Measurements from ENCODE around the gene ASTN2. TPM values are rescaled to one million over a fixed set of nuclear protein-coding genes. Genes with fewer than 3 reads are reported as not detected.

The ASTN2 gene
- total and polyA plus RNA-seq, 2 experiments from 2014 or later = 5.8 to 7.5 TPM

- no peak overlapping the region for H3K4me2 ChIP-seq (ENCODE audit: unreplicated experiment)
- H3K9ac ChIP-seq = no peak overlapping the region
- peaks cover 4% of the 10 kb centered on the region; the same call in 1 of the 2 replicates for H3K4me1 ChIP-seq (ENCODE audit: insufficient read depth)
- no peak overlapping the region for H3K4me3 ChIP-seq
- H3K27me3 ChIP-seq (replicated peaks; ENCODE audit: insufficient read depth) = no peaks in the 10 kb centered on the region
- no peak for DNase-seq
- no peaks in the 10 kb centered on the region for H3K9me3 ChIP-seq (ENCODE audit: low read depth)
- no peaks in the 10 kb centered on the region for H4K20me1 ChIP-seq (ENCODE audit: insufficient read depth)
- no peaks in the 10 kb centered on the region for H3K36me3 ChIP-seq (ENCODE audit: low read depth)
- H3K79me2 ChIP-seq (ENCODE audit: insufficient read depth) = no peaks in the 10 kb centered on the region
- no peak overlapping the region for H3K27ac ChIP-seq
- no peak overlapping the region for H2AFZ ChIP-seq
- TF ChIP-seq EZH2phosphoT487 (IDR thresholded peaks at IDR 0.05; ENCODE audit: insufficient read depth, low read depth) (no peak), EZH2 (IDR thresholded peaks at IDR 0.05; ENCODE audit: insufficient read depth, poor library complexity, severe bottlenecking) (no peak)
- no peaks in the 10 kb centered on the region for H3K9me2 ChIP-seq (ENCODE audit: insufficient read depth)
- in situ Hi-C loops (cut with MboI) = no loop called here
- WGBS, 2 experiments (ENCODE audit: low coverage in 1 of 2, low lambda C conversion rate in 2 of 2, missing lambda C conversion rate in 2 of 2) = 89 to 90% methylated on average over 5 of the region's 5 CpGs
- no peaks in the 10 kb centered on the region for H3F3A ChIP-seq (ENCODE audit: insufficient read depth)
Measured at GRCh38 chr9:116466271-116467235, 948.3 kb downstream of the ASTN2 start.

GRCh38 chr9:116465576-116466270 lies 949.1 kb downstream of the ASTN2 start:
- Histone ChIP-seq H4K20me1 (ENCODE audit: insufficient read depth) (no peaks in the 10 kb centered on the region), H3K27ac (no peak overlapping the region), H2AFZ (no peak overlapping the region), H3K79me2 (ENCODE audit: insufficient read depth) (no peaks in the 10 kb centered on the region), H3K9me2 (ENCODE audit: insufficient read depth) (no peaks in the 10 kb centered on the region), H3K4me3 (no peak overlapping the region), H3K9me3 (ENCODE audit: low read depth) (no peaks in the 10 kb centered on the region), H3K36me3 (ENCODE audit: low read depth) (no peaks in the 10 kb centered on the region), H3K27me3 (replicated peaks; ENCODE audit: insufficient read depth) (no peaks in the 10 kb centered on the region), H3K9ac (no peak overlapping the region), H3K4me2 (ENCODE audit: unreplicated experiment) (no peak overlapping the region), H3K4me1 (ENCODE audit: insufficient read depth) (no peaks in the 10 kb centered on the region), H3F3A (ENCODE audit: insufficient read depth) (no peaks in the 10 kb centered on the region)
- no peak for DNase-seq
- in situ Hi-C loops (cut with MboI) = no loop called here
- WGBS, 2 experiments (ENCODE audit: low coverage in 1 of 2, low lambda C conversion rate in 2 of 2, missing lambda C conversion rate in 2 of 2) = 88 to 92% methylated on average over 9 of the region's 9 CpGs
- no peak for TF ChIP-seq EZH2 (IDR thresholded peaks at IDR 0.05; ENCODE audit: insufficient read depth, poor library complexity, severe bottlenecking)
- no peak for TF ChIP-seq EZH2phosphoT487 (IDR thresholded peaks at IDR 0.05; ENCODE audit: insufficient read depth, low read depth)

GRCh38 chr9:116464987-116465571 lies 949.8 kb downstream of the ASTN2 start:
- Histone ChIP-seq H3K36me3 (ENCODE audit: low read depth) (no peaks in the 10 kb centered on the region), H3K27ac (no peak overlapping the region), H2AFZ (no peak overlapping the region), H3K4me3 (no peak overlapping the region), H3K4me1 (ENCODE audit: insufficient read depth) (no peaks in the 10 kb centered on the region), H3K79me2 (ENCODE audit: insufficient read depth) (no peaks in the 10 kb centered on the region), H4K20me1 (ENCODE audit: insufficient read depth) (no peaks in the 10 kb centered on the region), H3K9me2 (ENCODE audit: insufficient read depth) (no peaks in the 10 kb centered on the region), H3K9me3 (ENCODE audit: low read depth) (no peaks in the 10 kb centered on the region), H3K27me3 (replicated peaks; ENCODE audit: insufficient read depth) (no peaks in the 10 kb centered on the region), H3K4me2 (ENCODE audit: unreplicated experiment) (no peak overlapping the region), H3F3A (ENCODE audit: insufficient read depth) (no peaks in the 10 kb centered on the region), H3K9ac (no peak overlapping the region)
- in situ Hi-C loops (cut with MboI) = no loop called here
- TF ChIP-seq EZH2phosphoT487 (IDR thresholded peaks at IDR 0.05; ENCODE audit: insufficient read depth, low read depth) = no peak
- TF ChIP-seq EZH2 (IDR thresholded peaks at IDR 0.05; ENCODE audit: insufficient read depth, poor library complexity, severe bottlenecking) = no peak
- no peak for DNase-seq
- 86 to 89% methylated on average over 12 of the region's 12 CpGs for WGBS, 2 experiments (ENCODE audit: low coverage in 1 of 2, low lambda C conversion rate in 2 of 2, missing lambda C conversion rate in 2 of 2)

DNA sequence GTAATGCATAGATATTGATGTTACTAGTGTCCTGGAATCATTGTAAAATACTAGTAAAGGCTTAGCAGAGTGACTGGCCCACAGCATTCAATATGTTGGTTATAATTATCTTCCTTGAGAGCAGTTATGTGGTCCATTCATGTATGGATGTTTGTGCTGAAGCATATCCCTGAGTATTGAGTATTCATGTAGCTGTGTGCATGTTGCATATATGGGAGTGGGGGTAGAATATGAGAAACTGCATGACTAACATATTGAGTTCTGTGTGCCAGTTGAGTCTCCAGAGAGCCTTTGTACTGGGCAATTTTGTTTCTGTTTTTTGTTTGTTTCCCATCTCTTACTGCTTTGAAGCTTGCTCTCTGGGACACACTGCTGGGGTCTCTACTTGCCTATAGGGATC lies 950.4 kb downstream of the ASTN2 start:
- Histone ChIP-seq H3K4me3 (no peak overlapping the region), H3K36me3 (ENCODE audit: low read depth) (no peaks in the 10 kb centered on the region), H3K27ac (no peak overlapping the region), H3K9me2 (ENCODE audit: insufficient read depth) (no peaks in the 10 kb centered on the region), H3K4me1 (ENCODE audit: insufficient read depth) (no peaks in the 10 kb centered on the region), H4K20me1 (ENCODE audit: insufficient read depth) (no peaks in the 10 kb centered on the region), H3K27me3 (replicated peaks; ENCODE audit: insufficient read depth) (no peaks in the 10 kb centered on the region), H3K4me2 (ENCODE audit: unreplicated experiment) (no peak overlapping the region), H2AFZ (no peak overlapping the region), H3K79me2 (ENCODE audit: insufficient read depth) (no peaks in the 10 kb centered on the region), H3K9ac (no peak overlapping the region), H3F3A (ENCODE audit: insufficient read depth) (no peaks in the 10 kb centered on the region), H3K9me3 (ENCODE audit: low read depth) (no peaks in the 10 kb centered on the region)
- no peak for DNase-seq
- TF ChIP-seq EZH2 (IDR thresholded peaks at IDR 0.05; ENCODE audit: insufficient read depth, poor library complexity, severe bottlenecking) = no peak
- in situ Hi-C loops (cut with MboI) = no loop called here

Measured in GM23248 (cell line).